Measurements from ENCODE around the gene SMG5. TPM values are rescaled to one million over a fixed set of nuclear protein-coding genes. Genes with fewer than 3 reads are reported as not detected.
A peak's percentile ranks its signal among the peaks of the same experiment; 100 is the strongest.
"Not testable (repeated sequence)": the region's sequence is repeated elsewhere in the genome, so short reads cannot be mapped to it uniquely, and the experiment has no call there.

The SMG5 gene
- total RNA-seq, 1 experiment from 2014 or later = 146 TPM

GRCh38 chr1:156244712-156245111 lies 37.9 kb downstream of the SMG5 start:
- DNase-seq (ENCODE audit: low spot score) = no peak

- no peak for DNase-seq (ENCODE audit: low spot score)
Observed at GRCh38 chr1:156244126-156244525, 38.5 kb downstream of the SMG5 start.

GRCh38 chr1:156242738-156243137 lies 39.9 kb downstream of the SMG5 start:
- DNase-seq (ENCODE audit: low spot score) = no peak

- DNase-seq (ENCODE audit: low spot score) = no peak
Observed at GRCh38 chr1:156241926-156242325, 40.7 kb downstream of the SMG5 start, which contains the start of gene BGLAP. TSS of gene BGLAP (plus strand) at chr1:156242184. CDS start at chr1:156242232, 48 bp downstream.

- DNase-seq (ENCODE audit: low spot score) = peak; percentile 35
Observed at GRCh38 chr1:156241311-156241811, 41.3 kb downstream of the SMG5 start.

- DNase-seq (ENCODE audit: low spot score) = no peak
Observed at GRCh38 chr1:156238248-156238647, 44.4 kb downstream of the SMG5 start.

GRCh38 chr1:156236164-156236563 lies 46.5 kb downstream of the SMG5 start:
- DNase-seq (ENCODE audit: low spot score) = no peak

GRCh38 chr1:156233426-156234127 lies 49.0 kb downstream of the SMG5 start:
- no peak for DNase-seq (ENCODE audit: low spot score)

GRCh38 chr1:156232201-156232894 lies 50.3 kb downstream of the SMG5 start:
- no peak for DNase-seq (ENCODE audit: low spot score)

GRCh38 chr1:156230473-156230837 lies 52.2 kb downstream of the SMG5 start:
- no peak for DNase-seq (ENCODE audit: low spot score)

- DNase-seq (ENCODE audit: low spot score) = no peak
Observed at GRCh38 chr1:156229809-156230472, 52.7 kb downstream of the SMG5 start.

- DNase-seq (ENCODE audit: low spot score) = no peak
Observed at GRCh38 chr1:156228501-156228900, 54.1 kb downstream of the SMG5 start.

GRCh38 chr1:156226782-156227181 lies 55.8 kb downstream of the SMG5 start:
- DNase-seq (ENCODE audit: low spot score) = no peak

GRCh38 chr1:156226116-156226538 lies 56.5 kb downstream of the SMG5 start:
- no peak for DNase-seq (ENCODE audit: low spot score)

GRCh38 chr1:156225677-156226014 lies 57.0 kb downstream of the SMG5 start:
- no peak for DNase-seq (ENCODE audit: low spot score)

GRCh38 chr1:156221986-156222692 lies 60.5 kb downstream of the SMG5 start:
- DNase-seq (ENCODE audit: low spot score) = no peak

- DNase-seq (ENCODE audit: low spot score) = no peak
Observed at GRCh38 chr1:156220226-156220625, 62.4 kb downstream of the SMG5 start.

GRCh38 chr1:156217871-156218270 lies 64.8 kb downstream of the SMG5 start:
- no peak for DNase-seq (ENCODE audit: low spot score)

GRCh38 chr1:156216361-156217086 lies 66.1 kb downstream of the SMG5 start:
- not testable (repeated sequence) for DNase-seq (ENCODE audit: low spot score)

GRCh38 chr1:156214024-156214748 lies 68.4 kb downstream of the SMG5 start:
- peak; percentile 27 for DNase-seq (ENCODE audit: low spot score)

- DNase-seq (ENCODE audit: low spot score) = no peak
Observed at GRCh38 chr1:156213644-156213966, 69.0 kb downstream of the SMG5 start.

Data from HT-29 (cell line).